RWPE2 (cell line): ENCODE data around the gene TTLL12.
A peak's percentile ranks its signal among the peaks of the same experiment; 100 is the strongest.
"Not testable (repeated sequence)": the region's sequence is repeated elsewhere in the genome, so short reads cannot be mapped to it uniquely, and the experiment has no call there.

Experiments used
- ATAC-seq: fragments of 200-7000 bp; cut with Tn5 transposase; 3 replicates; pipeline ENCODE4 v1.9.1; 2021; ENCODE audit warnings: low read depth
- DNase-seq: peaks from one replicate; pipeline ENCODE4 v3.0.0-alpha.2; 2020; ENCODE audit warnings: low spot score
- H3K27ac ChIP-seq: fragments of 450-650 bp; 2 replicates; pipeline ENCODE4 v1.5.1; 2017; ENCODE audit warnings: mild to moderate bottlenecking; ENCODE audit not compliant: poor library complexity, severe bottlenecking
- H3K27me3 ChIP-seq: fragments of 250-450 bp; sonication (Bioruptor Pico); 2 replicates; pipeline ENCODE4 v1.5.1; 2021; ENCODE audit warnings: mild to moderate bottlenecking, moderate library complexity; ENCODE audit not compliant: insufficient read depth, poor library complexity, severe bottlenecking
- H3K36me3 ChIP-seq: fragments of 250-450 bp; sonication (Bioruptor Pico); 2 replicates; pipeline ENCODE4 v1.5.1; 2020; ENCODE audit warnings: low read depth, mild to moderate bottlenecking, moderate library complexity
- H3K4me1 ChIP-seq: fragments of 250-450 bp; sonication (Bioruptor Pico); 2 replicates; pipeline ENCODE4 v1.5.1; 2021; ENCODE audit warnings: mild to moderate bottlenecking, moderate library complexity; ENCODE audit not compliant: insufficient read depth, poor library complexity, severe bottlenecking
- H3K4me3 ChIP-seq: fragments of 250-450 bp; sonication (Bioruptor Pico); 2 replicates; pipeline ENCODE4 v1.5.1; 2021; ENCODE audit warnings: mild to moderate bottlenecking, moderate library complexity; ENCODE audit not compliant: severe bottlenecking
- H3K9me3 ChIP-seq: fragments of 250-450 bp; sonication (Bioruptor Pico); 2 replicates; pipeline ENCODE4 v1.5.1; 2021; ENCODE audit warnings: mild to moderate bottlenecking, moderate library complexity; ENCODE audit not compliant: severe bottlenecking
- CTCF ChIP-seq: fragments of 450-650 bp; IDR thresholded peaks from one replicate; pipeline ENCODE4 v1.5.1; 2017; ENCODE audit warnings: mild to moderate bottlenecking, moderate library complexity; ENCODE audit not compliant: poor library complexity, severe bottlenecking

TTLL12 gene

DNA sequence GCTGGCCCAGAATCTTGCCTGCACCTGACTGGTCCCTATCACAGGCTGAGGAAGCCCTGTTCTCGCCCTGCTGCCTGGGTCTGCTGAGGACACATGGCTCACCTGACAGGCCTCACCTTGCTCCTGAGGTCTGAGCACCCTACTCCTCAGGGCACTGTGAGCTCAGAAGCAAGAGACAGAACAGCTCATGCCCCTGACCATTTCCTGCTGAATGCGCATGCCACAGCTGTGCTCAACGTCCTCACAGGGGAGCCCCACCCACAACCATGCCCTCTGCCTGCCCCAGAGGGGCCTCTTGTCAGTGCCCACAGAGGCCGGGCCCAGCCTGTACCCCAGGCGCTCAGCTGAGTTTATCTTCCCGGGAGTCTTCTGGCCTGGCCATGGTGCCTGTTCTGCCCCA is 38.4 kb downstream of the TTLL12 start:
- Histone ChIP-seq H3K36me3 (no peaks in the 10 kb centered on the region), H3K4me3 (no peak overlapping the region), H3K27ac (peak overlapping the region; percentile 24), H3K4me1 (peaks cover 2% of the 10 kb centered on the region), H3K9me3 (no peaks in the 10 kb centered on the region), H3K27me3 (no peaks in the 10 kb centered on the region)
- ATAC-seq (peak; percentile 36; the same call in 2 of the 3 replicates), DNase-seq (no peak)
- TF ChIP-seq CTCF: no peak

DNA sequence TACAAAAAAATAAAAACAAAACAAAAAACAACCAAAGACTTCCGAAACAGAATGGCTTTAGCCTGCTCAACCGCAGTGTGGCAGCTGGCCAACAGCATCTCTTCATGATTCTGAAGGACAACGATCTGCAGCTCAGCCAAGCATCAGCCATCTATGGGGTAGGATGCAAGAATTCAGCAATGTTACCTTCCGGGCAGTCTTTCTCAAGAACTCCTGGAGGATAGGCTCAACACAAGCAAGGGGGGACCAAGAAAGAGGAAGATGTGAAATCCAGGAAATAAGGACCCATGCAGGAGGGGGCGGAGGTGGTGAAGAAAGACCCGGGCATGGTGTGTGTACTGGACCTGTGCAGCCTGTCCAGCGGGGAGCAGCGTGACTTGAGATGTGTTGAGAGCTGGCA is 39.1 kb downstream of the TTLL12 start:
- no peaks in the 10 kb centered on the region for H3K4me1 ChIP-seq
- H3K27ac ChIP-seq: no peak overlapping the region

DNA sequence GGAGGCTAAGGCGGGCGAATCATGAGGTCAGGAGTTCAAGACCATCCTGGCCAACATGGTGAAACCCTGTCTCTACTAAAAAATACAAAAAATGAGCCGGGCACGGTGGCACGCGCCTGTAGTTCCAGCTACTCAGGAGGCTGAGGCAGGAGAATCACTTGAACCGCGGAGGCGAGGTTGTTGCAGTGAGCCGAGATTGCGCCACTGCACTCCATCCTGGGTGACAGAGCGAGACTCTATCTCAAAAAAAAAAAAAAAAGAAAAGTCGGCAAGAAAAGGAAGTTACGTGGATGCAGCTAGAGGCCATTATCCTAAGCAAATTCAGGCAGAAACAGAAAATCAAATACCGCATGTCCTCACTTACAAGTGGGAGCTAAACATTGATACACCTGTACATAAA is 40.6 kb downstream of the TTLL12 start:
- not testable (repeated sequence) for H3K9me3 ChIP-seq, H3K27me3 ChIP-seq, H3K4me1 ChIP-seq, H3K4me3 ChIP-seq, ATAC-seq, H3K36me3 ChIP-seq, H3K27ac ChIP-seq, DNase-seq

More for the DNA sequence above, 39.1 kb downstream of the TTLL12 start:
- no peak for DNase-seq
- TF ChIP-seq CTCF: no peak
- Histone ChIP-seq H3K36me3 (no peaks in the 10 kb centered on the region), H3K27me3 (no peaks in the 10 kb centered on the region), H3K4me3 (no peak overlapping the region), H3K9me3 (no peaks in the 10 kb centered on the region)
- ATAC-seq: no peak

GRCh38 chr22:43145371-43145770 is 41.6 kb downstream of the TTLL12 start:
- not testable (repeated sequence) for H3K4me1 ChIP-seq, H3K9me3 ChIP-seq

GRCh38 chr22:43144949-43145348 is 42.0 kb downstream of the TTLL12 start:
- TF ChIP-seq CTCF: no peak
- Histone ChIP-seq H3K9me3 (no peaks in the 10 kb centered on the region), H3K27me3 (no peaks in the 10 kb centered on the region), H3K36me3 (peaks cover 20% of the 10 kb centered on the region), H3K4me3 (no peak overlapping the region), H3K27ac (no peak overlapping the region), H3K4me1 (peaks cover 7% of the 10 kb centered on the region)
- DNase-seq (no peak), ATAC-seq (no peak)

More at GRCh38 chr22:43145371-43145770, 41.6 kb downstream of the TTLL12 start:
- H3K27me3 ChIP-seq, DNase-seq, ATAC-seq, H3K27ac ChIP-seq, H3K4me3 ChIP-seq: not testable (repeated sequence)
- peaks cover 16% of the 10 kb centered on the region for H3K36me3 ChIP-seq

DNA sequence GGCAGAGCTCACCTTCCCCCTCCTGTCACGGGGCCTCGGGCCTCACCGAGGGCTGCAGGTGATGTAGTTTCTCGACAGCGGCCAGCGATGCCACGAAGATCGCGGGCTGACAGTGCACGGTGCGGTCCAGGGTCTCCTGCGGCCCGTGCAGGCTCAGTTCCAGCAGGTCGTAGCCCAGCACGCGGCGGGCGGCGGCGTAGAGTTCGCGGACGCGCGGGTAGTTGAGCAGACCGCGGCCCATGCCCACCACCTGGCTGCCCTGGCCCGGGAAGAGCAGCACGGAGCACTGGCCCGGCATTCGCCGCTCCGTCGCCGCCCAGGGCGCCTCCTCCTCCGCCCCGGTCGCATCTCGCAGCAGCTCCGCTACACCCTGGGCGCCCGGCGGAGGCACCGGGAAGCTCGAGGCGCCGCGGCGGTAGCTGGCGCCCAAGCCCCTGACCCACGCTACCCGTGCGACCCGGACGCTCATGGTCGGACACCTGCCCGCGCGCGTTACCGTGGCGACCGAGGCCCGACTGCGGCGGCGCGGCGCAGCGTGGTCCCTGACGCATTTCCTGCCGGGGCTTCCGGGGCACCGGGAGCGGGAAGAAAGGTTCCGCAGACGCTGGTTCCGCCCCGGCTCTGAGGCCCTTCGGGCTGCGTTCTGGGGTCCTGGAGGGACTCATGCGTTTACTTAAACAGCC is 43.9 kb downstream of the TTLL12 start, which contains the start of gene MCAT:
Gene MCAT (minus strand): TSS at position 519 of the 683 bp plus-strand sequence. CDS start 50 bp downstream, at position 469.
- H3K27ac ChIP-seq: peak within 1 kb of the TSS; percentile 40
- H3K36me3 ChIP-seq: peaks cover 40% of the 10 kb centered on the region
- peak; percentile 89 for ATAC-seq

More for the DNA sequence above, 43.9 kb downstream of the TTLL12 start, which contains the start of gene MCAT:
- no peak for DNase-seq
- no peak for TF ChIP-seq CTCF
- no peaks in the 10 kb centered on the region for H3K9me3 ChIP-seq
- H3K27me3 ChIP-seq: no peaks in the 10 kb centered on the region
- H3K4me1 ChIP-seq: peaks cover 7% of the 10 kb centered on the region
- H3K4me3 ChIP-seq: peak within 1 kb of the TSS; percentile 69
